GM12864 (cell line): ENCODE data around the gene CNTNAP5.

Source experiments
- DNase-seq: peaks from one replicate; pipeline ENCODE4 v3.0.0-alpha.2; 2011; ENCODE audit warnings: low read depth
- H3K4me3 ChIP-seq: 2 replicates; pipeline ENCODE4 v1.5.1; 2011; ENCODE audit warnings: mild to moderate bottlenecking, low read depth, low read length, control low read depth
- TF ChIP-seq, protein P1 (sequence below): IDR thresholded peaks from 2 replicates; pipeline ENCODE4 v1.5.1; 2011; ENCODE audit warnings: low read depth, mild to moderate bottlenecking, moderate library complexity, low read length, control low read depth, inconsistent platforms; ENCODE audit errors: missing control alignments

CNTNAP5 gene

DNA sequence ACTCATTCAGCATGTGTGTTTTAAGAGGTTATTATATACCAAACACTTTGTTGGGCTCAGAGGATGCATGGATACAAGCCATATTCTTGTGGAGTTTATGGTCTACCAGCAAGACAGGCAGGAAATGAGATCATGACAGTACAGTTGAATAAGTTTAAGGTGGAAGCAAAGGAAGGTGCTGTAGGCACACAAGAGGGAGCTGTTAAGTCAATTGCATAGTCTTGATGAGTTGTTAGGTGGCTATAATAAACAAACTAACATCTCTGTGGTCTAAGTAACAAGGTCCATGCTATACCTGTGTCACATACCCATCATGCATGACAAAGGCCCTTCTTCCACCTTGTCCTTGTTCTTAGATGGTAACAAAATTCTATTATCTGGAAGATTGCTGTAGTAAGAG lies 538.3 kb downstream of the CNTNAP5 start:
- DNase-seq = no peak
- TF ChIP-seq, protein P1, sequence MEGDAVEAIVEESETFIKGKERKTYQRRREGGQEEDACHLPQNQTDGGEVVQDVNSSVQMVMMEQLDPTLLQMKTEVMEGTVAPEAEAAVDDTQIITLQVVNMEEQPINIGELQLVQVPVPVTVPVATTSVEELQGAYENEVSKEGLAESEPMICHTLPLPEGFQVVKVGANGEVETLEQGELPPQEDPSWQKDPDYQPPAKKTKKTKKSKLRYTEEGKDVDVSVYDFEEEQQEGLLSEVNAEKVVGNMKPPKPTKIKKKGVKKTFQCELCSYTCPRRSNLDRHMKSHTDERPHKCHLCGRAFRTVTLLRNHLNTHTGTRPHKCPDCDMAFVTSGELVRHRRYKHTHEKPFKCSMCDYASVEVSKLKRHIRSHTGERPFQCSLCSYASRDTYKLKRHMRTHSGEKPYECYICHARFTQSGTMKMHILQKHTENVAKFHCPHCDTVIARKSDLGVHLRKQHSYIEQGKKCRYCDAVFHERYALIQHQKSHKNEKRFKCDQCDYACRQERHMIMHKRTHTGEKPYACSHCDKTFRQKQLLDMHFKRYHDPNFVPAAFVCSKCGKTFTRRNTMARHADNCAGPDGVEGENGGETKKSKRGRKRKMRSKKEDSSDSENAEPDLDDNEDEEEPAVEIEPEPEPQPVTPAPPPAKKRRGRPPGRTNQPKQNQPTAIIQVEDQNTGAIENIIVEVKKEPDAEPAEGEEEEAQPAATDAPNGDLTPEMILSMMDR = no peak
- no peak overlapping the region for H3K4me3 ChIP-seq

GRCh38 chr2:124566518-124566970 lies 541.5 kb downstream of the CNTNAP5 start:
- DNase-seq = no peak
- H3K4me3 ChIP-seq = no peak overlapping the region
- TF ChIP-seq, protein P1 = no peak

- TF ChIP-seq, protein P1 = no peak
- no peak for DNase-seq
- H3K4me3 ChIP-seq = no peak overlapping the region
Observed at GRCh38 chr2:124570872-124571271, 545.8 kb downstream of the CNTNAP5 start.

DNA sequence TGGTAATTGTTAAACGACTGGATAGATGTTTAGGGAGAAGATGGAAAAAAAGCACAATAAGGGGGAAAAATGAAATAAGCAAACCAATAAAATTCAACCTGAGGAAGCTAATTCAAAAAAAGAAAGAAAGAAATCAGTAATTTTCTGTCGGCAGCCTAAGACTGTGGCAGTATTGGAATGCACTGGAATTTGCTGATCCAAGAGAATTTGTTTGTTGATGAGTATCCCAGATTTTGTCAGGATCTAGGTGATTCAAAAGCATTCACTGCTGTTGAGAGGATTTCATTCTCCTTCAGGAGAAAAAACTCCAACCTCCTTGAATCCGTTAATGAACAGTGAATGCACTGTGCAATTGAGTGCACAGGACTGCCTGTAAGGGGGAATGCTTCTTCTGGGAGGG lies 546.7 kb downstream of the CNTNAP5 start:
- no peak overlapping the region for H3K4me3 ChIP-seq
- TF ChIP-seq, protein P1 = no peak
- no peak for DNase-seq

DNA sequence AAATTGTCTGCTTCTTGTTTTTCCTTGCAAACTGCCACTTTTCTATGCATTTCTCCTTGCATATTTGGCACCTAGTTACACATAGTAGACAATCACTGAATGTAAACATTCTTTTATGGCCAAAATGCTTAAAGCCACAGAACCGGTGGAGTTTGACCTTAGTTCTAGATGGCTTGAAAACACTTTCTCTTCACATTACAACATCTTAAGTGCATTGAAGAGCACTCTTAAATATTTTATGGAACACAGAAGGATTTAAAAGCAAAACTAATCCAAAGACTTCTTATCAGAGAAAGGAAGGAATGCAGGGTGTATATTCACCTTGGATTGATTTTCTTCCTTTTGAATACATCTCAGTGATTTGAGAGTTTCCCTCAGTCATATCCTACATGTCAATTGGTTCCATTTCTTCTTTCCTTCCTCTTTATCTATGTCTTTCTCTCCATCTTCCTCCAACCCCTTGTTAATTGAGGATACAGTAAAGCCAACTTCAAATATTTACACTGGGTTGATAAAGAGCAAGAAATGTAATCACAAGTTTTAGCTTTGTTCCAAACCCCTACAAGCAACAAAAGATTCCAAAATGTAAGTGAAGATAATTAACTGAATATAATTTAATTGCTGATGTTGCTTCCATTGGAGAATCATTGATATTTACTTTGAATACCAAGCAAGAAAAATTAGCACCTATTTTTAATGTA lies 548.0 kb downstream of the CNTNAP5 start:
- DNase-seq = no peak
- no peak overlapping the region for H3K4me3 ChIP-seq
- TF ChIP-seq, protein P1 = no peak

GRCh38 chr2:124575497-124575896 lies 550.4 kb downstream of the CNTNAP5 start:
- TF ChIP-seq, protein P1 = no peak
- no peak overlapping the region for H3K4me3 ChIP-seq
- DNase-seq = no peak

DNA sequence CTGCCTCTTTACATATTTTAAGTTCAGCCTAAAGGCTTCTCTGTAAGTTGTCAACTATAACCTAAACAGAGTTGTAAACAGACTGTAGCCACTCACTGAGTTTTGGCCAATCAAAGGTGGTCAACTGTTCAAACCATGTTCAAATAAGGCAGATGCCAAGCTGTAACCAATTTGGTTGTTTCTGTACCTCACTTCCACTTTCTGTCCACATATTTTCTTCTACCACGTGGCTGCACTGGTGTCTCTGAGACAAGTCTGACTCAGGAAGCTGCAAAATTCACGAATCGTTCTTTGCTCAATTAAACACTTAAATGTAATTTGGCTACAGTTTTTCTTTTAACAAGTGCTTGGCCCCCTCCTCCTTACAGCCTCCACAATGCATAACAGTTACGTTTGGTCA lies 555.2 kb downstream of the CNTNAP5 start:
- DNase-seq = no peak
- TF ChIP-seq, protein P1 = no peak
- no peak overlapping the region for H3K4me3 ChIP-seq
